HL-60 (cell line): Measurements from ENCODE around the gene ABCA6.

Source experiments
- CTCF ChIP-seq: IDR thresholded peaks from one replicate; pipeline ENCODE4 v1.5.1; 2011; ENCODE audit warnings: low read length, control low read depth, inconsistent platforms; ENCODE audit not compliant: insufficient read depth
- POLR2AphosphoS5 ChIP-seq: IDR thresholded peaks from 2 replicates; pipeline ENCODE4 v1.6.1; 2012; ENCODE audit warnings: low read depth
- REST ChIP-seq: IDR thresholded peaks from 2 replicates; pipeline ENCODE4 v1.6.1; 2012; ENCODE audit warnings: low read depth; ENCODE audit not compliant: insufficient replicate concordance

DNA sequence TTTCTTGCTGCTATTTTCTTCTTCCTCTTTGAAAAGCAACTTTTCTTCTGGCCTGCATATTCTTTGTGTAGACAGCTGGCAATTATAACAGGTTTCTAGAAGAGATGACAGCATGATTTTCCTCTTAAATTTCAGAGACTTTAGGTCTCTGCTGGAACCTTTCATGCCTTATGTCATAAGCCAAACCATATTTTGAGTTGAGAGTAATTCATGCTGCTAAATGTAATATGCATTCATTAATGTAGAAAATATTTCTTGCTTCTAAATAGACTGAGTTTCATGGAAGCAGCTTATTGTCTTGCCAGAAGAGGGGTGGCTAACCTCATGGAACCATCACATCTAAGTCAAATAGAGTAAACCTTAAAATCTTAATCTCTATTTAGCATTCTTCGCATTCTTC is 55.1 kb downstream of the ABCA6 start:
- TF ChIP-seq CTCF (no peak), POLR2AphosphoS5 (no peak), REST (no peak)
